Endothelial cell of umbilical vein (primary cell): ENCODE results near the gene TSPO. TPM values are rescaled to one million over a fixed set of nuclear protein-coding genes. Genes with fewer than 3 reads are reported as not detected.

Experiments
- BruUV-seq: library from RNA; stranded (reverse); fragments of 400-500 nt; replicated peaks from 2 replicates; lab custom pipeline; 2021; lab: Mats Ljungman, UMichigan
- CTCF ChIA-PET: fragments of 300-600, 350-600 bp; sonication (Branson Sonifier 250); formaldehyde crosslinking; loops from one replicate; lab custom pipeline; 2021; ENCODE audit warnings: antibody characterized with exemption, inconsistent platforms; lab: Charles Lee
- POLR2A ChIA-PET: fragments of 300-600, 350-600 bp; sonication (Branson Sonifier 250); formaldehyde crosslinking; loops from one replicate; lab custom pipeline; 2021; ENCODE audit warnings: antibody characterized with exemption, inconsistent platforms; lab: Charles Lee
- DNase-seq: peaks from one replicate; pipeline ENCODE4 v3.0.0-alpha.2; 2011; ENCODE audit warnings: low read depth, low spot score
- FAIRE-seq: peaks from 2 replicates; lab custom pipeline; 2011; peaks lifted over from hg19 to GRCh38; lab: Jason Lieb, UNC
- H2AFZ ChIP-seq: 2 replicates; pipeline ENCODE4 v1.6.0; 2012; ENCODE audit warnings: low read depth, low read length, control low read depth, inconsistent platforms
- H3K27ac ChIP-seq: 2 replicates; pipeline ENCODE4 v1.5.1; 2011; ENCODE audit warnings: low read depth, mild to moderate bottlenecking, control low read depth, low read length, moderate library complexity; ENCODE audit not compliant: insufficient read depth
- H3K27me3 ChIP-seq, 2 experiments: 2 replicates each; pipeline versions ENCODE4 v1.6.0 to v1.6.1; 2011; ENCODE audit warnings: low read length in 2 of 2, mixed read lengths in 1 of 2; ENCODE audit not compliant: control insufficient read depth in 2 of 2, insufficient read depth in 2 of 2
- H3K36me3 ChIP-seq, 2 experiments: 2 replicates in 1 of 2; 3 replicates in 1 of 2; pipeline ENCODE4 v1.5.1; 2011; ENCODE audit warnings: low read length in 2 of 2, mild to moderate bottlenecking in 1 of 2, moderate library complexity in 1 of 2; ENCODE audit not compliant: control insufficient read depth in 2 of 2, insufficient read depth in 2 of 2; ENCODE audit errors: extremely low read depth in 1 of 2
- H3K4me1 ChIP-seq: 3 replicates; pipeline ENCODE4 v1.5.1; 2011; ENCODE audit warnings: mild to moderate bottlenecking, low read length; ENCODE audit not compliant: control insufficient read depth, insufficient read depth; ENCODE audit errors: extremely low read depth
- H3K4me2 ChIP-seq: 2 replicates; pipeline ENCODE4 v1.6.1; 2011; ENCODE audit warnings: low read length, control low read depth, mixed read lengths; ENCODE audit not compliant: insufficient read depth
- H3K4me3 ChIP-seq, 3 experiments: fragments of 200-600 bp in 1 of 3; sonication (generic), shearing (Covaris generic) in 1 of 3; replicated peaks in 1 of 3; 2 replicates each; pipeline ENCODE4 v1.5.1; 2011 to 2016; ENCODE audit warnings: control low read depth in 3 of 3, low read length in 3 of 3, mild to moderate bottlenecking in 2 of 3, inconsistent platforms in 1 of 3, low read depth in 1 of 3, moderate library complexity in 1 of 3; ENCODE audit not compliant: insufficient read depth in 1 of 3
- H3K79me2 ChIP-seq: 2 replicates; pipeline ENCODE4 v1.6.0; 2012; ENCODE audit warnings: low read length, inconsistent platforms; ENCODE audit not compliant: control insufficient read depth, insufficient read depth
- H3K9ac ChIP-seq: replicated peaks from 2 replicates; pipeline ENCODE3; 2011; ENCODE audit warnings: low read length, control low read depth; ENCODE audit not compliant: insufficient read depth; ENCODE audit errors: extremely low read depth
- H3K9me1 ChIP-seq: replicated peaks from 3 replicates; pipeline ENCODE4 v1.6.0; 2011; ENCODE audit warnings: mild to moderate bottlenecking, low read length; ENCODE audit not compliant: control insufficient read depth, insufficient read depth; ENCODE audit errors: extremely low read depth
- H3K9me3 ChIP-seq: replicated peaks from 2 replicates; pipeline ENCODE4 v1.5.1; 2012; ENCODE audit warnings: low read length, inconsistent platforms; ENCODE audit not compliant: control insufficient read depth, insufficient read depth
- H4K20me1 ChIP-seq: replicated peaks from 2 replicates; pipeline ENCODE3; 2011; ENCODE audit warnings: mild to moderate bottlenecking, low read length; ENCODE audit not compliant: control insufficient read depth, insufficient read depth; ENCODE audit errors: extremely low read depth
- CTCF ChIP-seq, 2 donors: IDR thresholded peaks; 1 replicate in 1 of 2; 2 replicates in 1 of 2; pipeline ENCODE4 v1.5.1; 2011; ENCODE audit warnings: low read length in 2 of 2, mild to moderate bottlenecking in 2 of 2, moderate library complexity in 2 of 2, control low read depth in 1 of 2, inconsistent platforms in 1 of 2, low read depth in 1 of 2; ENCODE audit not compliant: insufficient read depth in 1 of 2; ENCODE audit errors: extremely low read depth in 1 of 2
- EZH2 ChIP-seq: IDR thresholded peaks from 2 replicates; pipeline ENCODE4 v1.6.1; 2012; ENCODE audit warnings: borderline replicate concordance, low read depth, mild to moderate bottlenecking, moderate library complexity, low read length, inconsistent platforms; ENCODE audit not compliant: severe bottlenecking
- FOS ChIP-seq: IDR thresholded peaks from 2 replicates; pipeline ENCODE4 v1.6.1; 2011; ENCODE audit warnings: mild to moderate bottlenecking, low read length, moderate library complexity, borderline replicate concordance; ENCODE audit not compliant: insufficient read depth
- GATA2 ChIP-seq: IDR thresholded peaks from 2 replicates; pipeline ENCODE4 v1.7.0; 2011; ENCODE audit warnings: low read depth, mild to moderate bottlenecking, moderate library complexity, mixed read lengths, low read length; ENCODE audit not compliant: insufficient read length, insufficient read depth
- JUN ChIP-seq: IDR thresholded peaks from 2 replicates; pipeline ENCODE4 v1.6.1; 2011; ENCODE audit warnings: borderline replicate concordance, low read depth; ENCODE audit not compliant: insufficient read length, insufficient read depth
- MAX ChIP-seq: IDR thresholded peaks from 2 replicates; pipeline ENCODE4 v1.6.1; 2011; ENCODE audit not compliant: insufficient read depth, insufficient read length
- MYC ChIP-seq: IDR thresholded peaks from one replicate; pipeline ENCODE4 v1.6.1; 2011; ENCODE audit warnings: mild to moderate bottlenecking, low read depth, low read length
- POLR2A ChIP-seq: IDR thresholded peaks from 2 replicates; pipeline ENCODE4 v1.6.1; 2012; ENCODE audit warnings: low read depth, mild to moderate bottlenecking, control low read depth, low read length
- POLR2AphosphoS5 ChIP-seq: IDR thresholded peaks from 2 replicates; pipeline ENCODE4 v1.6.1; 2012; ENCODE audit warnings: low read depth, mild to moderate bottlenecking, control low read depth, low read length, moderate library complexity; ENCODE audit not compliant: insufficient read depth
- dilution Hi-C: fragments of 300-500 bp; cut with MboI; formaldehyde crosslinking; loops from one replicate; pipeline ENCODE4 v1.15.0; 2019; ENCODE audit warnings: low sequenced_read_pairs; ENCODE audit not compliant: extremely low pct_ligation_motif_present
- intact Hi-C: fragments of 100-400 bp; cut with micrococcal nuclease; formaldehyde crosslinking; loops from one replicate; pipeline ENCODE4 v1.10.0; 2022
- polyA plus RNA-seq, 4 experiments: library from polyadenylated mRNA; depleted of rRNA in 3 of 4; stranded (reverse) in 3 of 4; unstranded in 1 of 4; fragments of >200 nt; gene quantifications; 2 replicates each; pipeline versions ENCODE4 v1.2.1 to v1.2.3, GENCODE V29; 2011 to 2012; ENCODE audit warnings: missing spikeins in 1 of 4
- total RNA-seq: library from RNA; stranded (reverse); gene quantifications from 2 replicates; pipeline ENCODE4 v1.2.3, GENCODE V29; 2021

Gene TSPO
- total and polyA plus RNA-seq, 2 donors (not counting 3 experiments of a cell fraction or from before 2014, with no cell fraction given): 328 to 720 TPM

- Histone ChIP-seq H3K9ac (no peak overlapping the region), H3K9me1 (no peaks in the 10 kb centered on the region), H3K36me3 (peaks cover 0 to 26% of the 10 kb centered on the region in 2 experiments), H3K4me1 (no peaks in the 10 kb centered on the region), H3K4me2 (no peak overlapping the region), H3K27ac (no peak overlapping the region), H4K20me1 (no peaks in the 10 kb centered on the region), H3K4me3 (no peak overlapping the region), H3K27me3 (no peaks in the 10 kb centered on the region), H3K9me3 (no peaks in the 10 kb centered on the region), H3K79me2 (no peaks in the 10 kb centered on the region), H2AFZ (no peak overlapping the region)
- ChIA-PET POLR2A (no interaction called here), CTCF (interaction anchor here (0.5 to 4.4 kb wide), 8 partner anchors 10 to 563 kb away, joined by 3 to 17 read pairs (median 3); partner anchors contain the start of gene BIK)
- intact Hi-C loops (loop anchor here (1.0 to 2.0 kb wide), 2 partner anchors 26 to 356 kb away; partner anchors contain the start of gene BIK), dilution Hi-C loops (no loop called here)
- TF ChIP-seq CTCF (IDR thresholded peaks at IDR 0.05; ENCODE audit: extremely low read depth in 1 of 2, insufficient read depth in 1 of 2, low read depth in 1 of 2, low read length in 2 of 2): no peak
- no peak for TF ChIP-seq FOS
- no peak for TF ChIP-seq MAX
- no peak for TF ChIP-seq EZH2
- no peak for TF ChIP-seq POLR2AphosphoS5
- no peak for TF ChIP-seq POLR2A
- no peak for TF ChIP-seq MYC
- no peak for TF ChIP-seq JUN
- no peak for TF ChIP-seq GATA2
- no peak for DNase-seq
- no TSS peak for BruUV-seq
- no peak for FAIRE-seq
Observed at GRCh38 chr22:43136801-43137200, 14.6 kb upstream of the TSPO start.
